A673 (cell line): ENCODE data around the gene PPOX. TPM values are rescaled to one million over a fixed set of nuclear protein-coding genes. Genes with fewer than 3 reads are reported as not detected.

ENCODE experiments used
- BruUV-seq: library from RNA; stranded (reverse); fragments of 400-500 nt; replicated peaks from 2 replicates; lab custom pipeline; 2021; lab: Mats Ljungman, UMichigan
- CTCF ChIA-PET: fragments of 300-600 bp; sonication (Branson Sonifier 250); formaldehyde crosslinking; loops from one replicate; lab custom pipeline; 2022; ENCODE audit warnings: antibody characterized with exemption; lab: Charles Lee
- POLR2A ChIA-PET: fragments of 300-600 bp; sonication (Branson Sonifier 250); formaldehyde crosslinking; loops from one replicate; lab custom pipeline; 2022; ENCODE audit warnings: antibody characterized with exemption; ENCODE audit not compliant: low non-redundant PET; lab: Charles Lee
- DNase-seq: peaks from one replicate; pipeline ENCODE4 v3.0.0-alpha.2; 2015; ENCODE audit warnings: low spot score
- H3K27ac ChIP-seq: fragments of 200-600 bp; sonication (generic); 2 replicates; pipeline ENCODE4 v1.5.1; 2016; ENCODE audit warnings: mixed run types, low read depth, mild to moderate bottlenecking, mixed read lengths, antibody characterized with exemption, low read length; ENCODE audit not compliant: poor library complexity, severe bottlenecking
- H3K27me3 ChIP-seq: fragments of 200-600 bp; sonication (generic); replicated peaks from 2 replicates; pipeline ENCODE4 v1.6.1; 2017; ENCODE audit warnings: mixed run types, low read depth, mild to moderate bottlenecking, mixed read lengths, antibody characterized with exemption, low read length; ENCODE audit not compliant: insufficient read depth, poor library complexity
- H3K36me3 ChIP-seq: fragments of 200-600 bp; sonication (generic); 2 replicates; pipeline ENCODE4 v1.6.1; 2016; ENCODE audit warnings: mixed run types, mild to moderate bottlenecking, mixed read lengths, antibody characterized with exemption, low read length; ENCODE audit not compliant: insufficient read depth, poor library complexity, severe bottlenecking
- H3K4me1 ChIP-seq: fragments of 200-600 bp; sonication (generic); 2 replicates; pipeline ENCODE4 v1.6.1; 2017; ENCODE audit warnings: mixed run types, mild to moderate bottlenecking, mixed read lengths, antibody characterized with exemption, low read length; ENCODE audit not compliant: insufficient read depth, poor library complexity, severe bottlenecking
- H3K4me3 ChIP-seq: fragments of 200-600 bp; sonication (generic); 2 replicates; pipeline ENCODE4 v1.5.1; 2016; ENCODE audit warnings: low read depth, mixed run types, mild to moderate bottlenecking, mixed read lengths, low read length; ENCODE audit not compliant: poor library complexity, severe bottlenecking
- H3K9me3 ChIP-seq: fragments of 200-600 bp; sonication (generic); 2 replicates; pipeline ENCODE4 v1.6.1; 2016; ENCODE audit warnings: mixed run types, low read depth, mild to moderate bottlenecking, mixed read lengths, antibody characterized with exemption, low read length; ENCODE audit not compliant: poor library complexity, severe bottlenecking
- EZH2 ChIP-seq: fragments of 200-600 bp; sonication (generic); IDR thresholded peaks from 2 replicates; pipeline ENCODE4 v1.6.1; 2017; ENCODE audit warnings: borderline replicate concordance, low read depth, mild to moderate bottlenecking, mixed read lengths, antibody characterized with exemption, low read length; ENCODE audit not compliant: poor library complexity, severe bottlenecking
- intact Hi-C: fragments of 100-400 bp; cut with micrococcal nuclease; formaldehyde crosslinking; loops from one replicate; pipeline ENCODE4 v1.10.0; 2022; ENCODE audit not compliant: unreplicated experiment
- total RNA-seq: library from RNA; stranded (reverse); gene quantifications from 2 replicates; pipeline ENCODE4 v1.2.3, GENCODE V29; 2021
- TF ChIP-seq, protein P1 (sequence below): fragments of 300-800, 200-600 bp; sonication (generic); conservative IDR thresholded peaks from 2 replicates; pipeline ENCODE4 v1.5.1; 2017; ENCODE audit warnings: low read depth, mild to moderate bottlenecking, antibody characterized with exemption, low read length, moderate library complexity, mixed read lengths

The PPOX gene
- total RNA-seq, 1 experiment from 2014 or later, result 25.2 TPM

GRCh38 chr1:161199506-161200139 is 33.4 kb downstream of the PPOX start:
- Histone ChIP-seq H3K9me3 (no peaks in the 10 kb centered on the region), H3K27ac (peak overlapping the region; percentile 87), H3K36me3 (peaks cover 28% of the 10 kb centered on the region), H3K27me3 (no peaks in the 10 kb centered on the region), H3K4me1 (peaks cover 51% of the 10 kb centered on the region), H3K4me3 (peak overlapping the region; percentile 57)
- peak; percentile 76 for DNase-seq
- no TSS peak for BruUV-seq
- POLR2A ChIA-PET, result interaction anchor here (0.6 kb wide), 1 partner anchor 78 kb away, joined by 5 read pairs; no protein-coding TSS in a partner anchor
- CTCF ChIA-PET, result interaction anchor here (2.8 kb wide), 1 partner anchor 26 kb away, joined by 8 read pairs; the partner anchor contains the start of gene TOMM40L
- intact Hi-C loops, result no loop called here
- TF ChIP-seq, protein P1, sequence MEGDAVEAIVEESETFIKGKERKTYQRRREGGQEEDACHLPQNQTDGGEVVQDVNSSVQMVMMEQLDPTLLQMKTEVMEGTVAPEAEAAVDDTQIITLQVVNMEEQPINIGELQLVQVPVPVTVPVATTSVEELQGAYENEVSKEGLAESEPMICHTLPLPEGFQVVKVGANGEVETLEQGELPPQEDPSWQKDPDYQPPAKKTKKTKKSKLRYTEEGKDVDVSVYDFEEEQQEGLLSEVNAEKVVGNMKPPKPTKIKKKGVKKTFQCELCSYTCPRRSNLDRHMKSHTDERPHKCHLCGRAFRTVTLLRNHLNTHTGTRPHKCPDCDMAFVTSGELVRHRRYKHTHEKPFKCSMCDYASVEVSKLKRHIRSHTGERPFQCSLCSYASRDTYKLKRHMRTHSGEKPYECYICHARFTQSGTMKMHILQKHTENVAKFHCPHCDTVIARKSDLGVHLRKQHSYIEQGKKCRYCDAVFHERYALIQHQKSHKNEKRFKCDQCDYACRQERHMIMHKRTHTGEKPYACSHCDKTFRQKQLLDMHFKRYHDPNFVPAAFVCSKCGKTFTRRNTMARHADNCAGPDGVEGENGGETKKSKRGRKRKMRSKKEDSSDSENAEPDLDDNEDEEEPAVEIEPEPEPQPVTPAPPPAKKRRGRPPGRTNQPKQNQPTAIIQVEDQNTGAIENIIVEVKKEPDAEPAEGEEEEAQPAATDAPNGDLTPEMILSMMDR, result no peak
- TF ChIP-seq EZH2, result no peak

GRCh38 chr1:161200421-161200991 is 34.3 kb downstream of the PPOX start:
- BruUV-seq, result no TSS peak

More at GRCh38 chr1:161200421-161200991, 34.3 kb downstream of the PPOX start:
- ChIA-PET CTCF (interaction anchor here (0.6 to 2.8 kb wide), 2 partner anchors 25 to 91 kb away, joined by 8 to 10 read pairs; partner anchors contain the start of gene TOMM40L), POLR2A (no interaction called here)
- Histone ChIP-seq H3K36me3 (peaks cover 24% of the 10 kb centered on the region), H3K9me3 (no peaks in the 10 kb centered on the region), H3K27me3 (no peaks in the 10 kb centered on the region), H3K27ac (peak overlapping the region; percentile 87), H3K4me3 (no peak overlapping the region), H3K4me1 (peaks cover 51% of the 10 kb centered on the region)
- TF ChIP-seq, protein P1, result no peak
- no peak for TF ChIP-seq EZH2
- intact Hi-C loops, result no loop called here
- no peak for DNase-seq
